ENCODE results near the gene ARMC5. TPM values are rescaled to one million over a fixed set of nuclear protein-coding genes. Genes with fewer than 3 reads are reported as not detected.
A peak's percentile ranks its signal among the peaks of the same experiment; 100 is the strongest.

Gene ARMC5
- total and polyA plus RNA-seq, 10 of the 15 experiments (the other 5 are each of a cell fraction or from before 2014, with no cell fraction given), result 0.06 to 13.2 (median 5.6) TPM

DNA sequence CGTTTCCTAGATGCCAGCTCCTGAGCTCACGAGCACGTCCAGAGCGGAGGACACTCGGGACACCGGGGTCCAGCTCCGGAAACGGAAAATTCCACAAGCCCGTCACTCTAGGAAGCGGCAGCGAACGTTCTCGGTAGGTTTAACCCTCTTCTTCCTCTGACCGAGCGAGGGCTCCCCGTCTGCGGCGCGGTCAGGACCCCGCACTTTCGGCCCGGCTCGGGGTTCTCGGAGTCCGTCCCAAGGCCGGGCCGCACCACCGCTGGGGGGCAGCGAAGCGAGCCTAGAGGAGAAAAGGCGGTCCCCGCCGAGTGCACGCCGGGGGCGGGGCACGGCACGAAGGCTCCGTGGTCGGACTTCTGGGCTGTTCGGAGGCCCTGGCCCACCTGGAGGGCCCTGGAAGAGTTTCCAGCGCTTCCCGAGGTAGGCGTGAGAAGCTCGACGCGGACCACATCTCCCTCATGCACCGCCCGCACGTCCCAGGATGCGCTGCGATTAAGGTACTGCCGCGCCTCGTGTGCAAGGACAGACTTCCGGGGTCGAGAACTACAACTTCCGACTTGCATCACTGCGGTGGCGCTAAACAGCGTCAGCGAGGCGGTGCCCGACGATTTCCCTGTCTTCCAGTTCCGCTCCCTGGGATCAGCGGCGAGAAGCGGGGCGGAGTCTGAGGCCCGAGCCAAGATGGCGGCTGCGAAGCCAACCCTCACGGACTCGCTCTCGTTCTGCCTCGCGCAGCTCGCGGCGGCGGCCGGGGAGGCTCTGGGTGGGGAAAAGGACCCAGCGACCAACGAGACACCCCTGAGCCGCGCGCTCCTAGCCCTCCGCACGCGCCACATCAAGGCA, at the start of gene ARMC5 (continued):
- TF ChIP-seq, protein P1, sequence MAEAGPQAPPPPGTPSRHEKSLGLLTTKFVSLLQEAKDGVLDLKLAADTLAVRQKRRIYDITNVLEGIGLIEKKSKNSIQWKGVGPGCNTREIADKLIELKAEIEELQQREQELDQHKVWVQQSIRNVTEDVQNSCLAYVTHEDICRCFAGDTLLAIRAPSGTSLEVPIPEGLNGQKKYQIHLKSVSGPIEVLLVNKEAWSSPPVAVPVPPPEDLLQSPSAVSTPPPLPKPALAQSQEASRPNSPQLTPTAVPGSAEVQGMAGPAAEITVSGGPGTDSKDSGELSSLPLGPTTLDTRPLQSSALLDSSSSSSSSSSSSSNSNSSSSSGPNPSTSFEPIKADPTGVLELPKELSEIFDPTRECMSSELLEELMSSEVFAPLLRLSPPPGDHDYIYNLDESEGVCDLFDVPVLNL (IDR thresholded peaks at IDR 0.05; ENCODE audit: low read depth, low read length), result no peak
- TF ChIP-seq, protein P2, sequence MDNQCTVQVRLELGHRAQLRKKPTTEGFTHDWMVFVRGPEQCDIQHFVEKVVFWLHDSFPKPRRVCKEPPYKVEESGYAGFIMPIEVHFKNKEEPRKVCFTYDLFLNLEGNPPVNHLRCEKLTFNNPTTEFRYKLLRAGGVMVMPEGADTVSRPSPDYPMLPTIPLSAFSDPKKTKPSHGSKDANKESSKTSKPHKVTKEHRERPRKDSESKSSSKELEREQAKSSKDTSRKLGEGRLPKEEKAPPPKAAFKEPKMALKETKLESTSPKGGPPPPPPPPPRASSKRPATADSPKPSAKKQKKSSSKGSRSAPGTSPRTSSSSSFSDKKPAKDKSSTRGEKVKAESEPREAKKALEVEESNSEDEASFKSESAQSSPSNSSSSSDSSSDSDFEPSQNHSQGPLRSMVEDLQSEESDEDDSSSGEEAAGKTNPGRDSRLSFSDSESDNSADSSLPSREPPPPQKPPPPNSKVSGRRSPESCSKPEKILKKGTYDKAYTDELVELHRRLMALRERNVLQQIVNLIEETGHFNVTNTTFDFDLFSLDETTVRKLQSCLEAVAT (IDR thresholded peaks at IDR 0.05), result no peak; the same call in 1 of the 2 replicates
- TF ChIP-seq ZNF24 (IDR thresholded peaks at IDR 0.05) (no peak), SIN3A (IDR thresholded peaks at IDR 0.05; ENCODE audit: low read depth, low read length) (no peak), RAD21 (IDR thresholded peaks at IDR 0.05; ENCODE audit: insufficient read depth, low read depth, low read length) (0 out of 2 replicates have a peak, but pooled peaks have one; percentile 13)
- TF ChIP-seq, protein P3, sequence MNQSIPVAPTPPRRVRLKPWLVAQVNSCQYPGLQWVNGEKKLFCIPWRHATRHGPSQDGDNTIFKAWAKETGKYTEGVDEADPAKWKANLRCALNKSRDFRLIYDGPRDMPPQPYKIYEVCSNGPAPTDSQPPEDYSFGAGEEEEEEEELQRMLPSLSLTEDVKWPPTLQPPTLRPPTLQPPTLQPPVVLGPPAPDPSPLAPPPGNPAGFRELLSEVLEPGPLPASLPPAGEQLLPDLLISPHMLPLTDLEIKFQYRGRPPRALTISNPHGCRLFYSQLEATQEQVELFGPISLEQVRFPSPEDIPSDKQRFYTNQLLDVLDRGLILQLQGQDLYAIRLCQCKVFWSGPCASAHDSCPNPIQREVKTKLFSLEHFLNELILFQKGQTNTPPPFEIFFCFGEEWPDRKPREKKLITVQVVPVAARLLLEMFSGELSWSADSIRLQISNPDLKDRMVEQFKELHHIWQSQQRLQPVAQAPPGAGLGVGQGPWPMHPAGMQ (IDR thresholded peaks at IDR 0.05; ENCODE audit: borderline replicate concordance), result no peak
- TF ChIP-seq, protein P4, sequence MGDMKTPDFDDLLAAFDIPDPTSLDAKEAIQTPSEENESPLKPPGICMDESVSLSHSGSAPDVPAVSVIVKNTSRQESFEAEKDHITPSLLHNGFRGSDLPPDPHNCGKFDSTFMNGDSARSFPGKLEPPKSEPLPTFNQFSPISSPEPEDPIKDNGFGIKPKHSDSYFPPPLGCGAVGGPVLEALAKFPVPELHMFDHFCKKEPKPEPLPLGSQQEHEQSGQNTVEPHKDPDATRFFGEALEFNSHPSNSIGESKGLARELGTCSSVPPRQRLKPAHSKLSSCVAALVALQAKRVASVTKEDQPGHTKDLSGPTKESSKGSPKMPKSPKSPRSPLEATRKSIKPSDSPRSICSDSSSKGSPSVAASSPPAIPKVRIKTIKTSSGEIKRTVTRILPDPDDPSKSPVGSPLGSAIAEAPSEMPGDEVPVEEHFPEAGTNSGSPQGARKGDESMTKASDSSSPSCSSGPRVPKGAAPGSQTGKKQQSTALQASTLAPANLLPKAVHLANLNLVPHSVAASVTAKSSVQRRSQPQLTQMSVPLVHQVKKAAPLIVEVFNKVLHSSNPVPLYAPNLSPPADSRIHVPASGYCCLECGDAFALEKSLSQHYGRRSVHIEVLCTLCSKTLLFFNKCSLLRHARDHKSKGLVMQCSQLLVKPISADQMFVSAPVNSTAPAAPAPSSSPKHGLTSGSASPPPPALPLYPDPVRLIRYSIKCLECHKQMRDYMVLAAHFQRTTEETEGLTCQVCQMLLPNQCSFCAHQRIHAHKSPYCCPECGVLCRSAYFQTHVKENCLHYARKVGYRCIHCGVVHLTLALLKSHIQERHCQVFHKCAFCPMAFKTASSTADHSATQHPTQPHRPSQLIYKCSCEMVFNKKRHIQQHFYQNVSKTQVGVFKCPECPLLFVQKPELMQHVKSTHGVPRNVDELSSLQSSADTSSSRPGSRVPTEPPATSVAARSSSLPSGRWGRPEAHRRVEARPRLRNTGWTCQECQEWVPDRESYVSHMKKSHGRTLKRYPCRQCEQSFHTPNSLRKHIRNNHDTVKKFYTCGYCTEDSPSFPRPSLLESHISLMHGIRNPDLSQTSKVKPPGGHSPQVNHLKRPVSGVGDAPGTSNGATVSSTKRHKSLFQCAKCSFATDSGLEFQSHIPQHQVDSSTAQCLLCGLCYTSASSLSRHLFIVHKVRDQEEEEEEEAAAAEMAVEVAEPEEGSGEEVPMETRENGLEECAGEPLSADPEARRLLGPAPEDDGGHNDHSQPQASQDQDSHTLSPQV (IDR thresholded peaks at IDR 0.05), result no peak; the same call in 1 of the 2 replicates
- TF ChIP-seq, protein P5, sequence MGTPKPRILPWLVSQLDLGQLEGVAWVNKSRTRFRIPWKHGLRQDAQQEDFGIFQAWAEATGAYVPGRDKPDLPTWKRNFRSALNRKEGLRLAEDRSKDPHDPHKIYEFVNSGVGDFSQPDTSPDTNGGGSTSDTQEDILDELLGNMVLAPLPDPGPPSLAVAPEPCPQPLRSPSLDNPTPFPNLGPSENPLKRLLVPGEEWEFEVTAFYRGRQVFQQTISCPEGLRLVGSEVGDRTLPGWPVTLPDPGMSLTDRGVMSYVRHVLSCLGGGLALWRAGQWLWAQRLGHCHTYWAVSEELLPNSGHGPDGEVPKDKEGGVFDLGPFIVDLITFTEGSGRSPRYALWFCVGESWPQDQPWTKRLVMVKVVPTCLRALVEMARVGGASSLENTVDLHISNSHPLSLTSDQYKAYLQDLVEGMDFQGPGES (IDR thresholded peaks at IDR 0.05), result peak; percentile 61; the same call in 1 of the 2 replicates
- TF ChIP-seq, protein P6, sequence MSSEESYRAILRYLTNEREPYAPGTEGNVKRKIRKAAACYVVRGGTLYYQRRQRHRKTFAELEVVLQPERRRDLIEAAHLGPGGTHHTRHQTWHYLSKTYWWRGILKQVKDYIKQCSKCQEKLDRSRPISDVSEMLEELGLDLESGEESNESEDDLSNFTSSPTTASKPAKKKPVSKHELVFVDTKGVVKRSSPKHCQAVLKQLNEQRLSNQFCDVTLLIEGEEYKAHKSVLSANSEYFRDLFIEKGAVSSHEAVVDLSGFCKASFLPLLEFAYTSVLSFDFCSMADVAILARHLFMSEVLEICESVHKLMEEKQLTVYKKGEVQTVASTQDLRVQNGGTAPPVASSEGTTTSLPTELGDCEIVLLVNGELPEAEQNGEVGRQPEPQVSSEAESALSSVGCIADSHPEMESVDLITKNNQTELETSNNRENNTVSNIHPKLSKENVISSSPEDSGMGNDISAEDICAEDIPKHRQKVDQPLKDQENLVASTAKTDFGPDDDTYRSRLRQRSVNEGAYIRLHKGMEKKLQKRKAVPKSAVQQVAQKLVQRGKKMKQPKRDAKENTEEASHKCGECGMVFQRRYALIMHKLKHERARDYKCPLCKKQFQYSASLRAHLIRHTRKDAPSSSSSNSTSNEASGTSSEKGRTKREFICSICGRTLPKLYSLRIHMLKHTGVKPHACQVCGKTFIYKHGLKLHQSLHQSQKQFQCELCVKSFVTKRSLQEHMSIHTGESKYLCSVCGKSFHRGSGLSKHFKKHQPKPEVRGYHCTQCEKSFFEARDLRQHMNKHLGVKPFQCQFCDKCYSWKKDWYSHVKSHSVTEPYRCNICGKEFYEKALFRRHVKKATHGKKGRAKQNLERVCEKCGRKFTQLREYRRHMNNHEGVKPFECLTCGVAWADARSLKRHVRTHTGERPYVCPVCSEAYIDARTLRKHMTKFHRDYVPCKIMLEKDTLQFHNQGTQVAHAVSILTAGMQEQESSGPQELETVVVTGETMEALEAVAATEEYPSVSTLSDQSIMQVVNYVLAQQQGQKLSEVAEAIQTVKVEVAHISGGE (CRISPR knock-in tag; IDR thresholded peaks at IDR 0.05), result no peak
- TF ChIP-seq, protein P7, sequence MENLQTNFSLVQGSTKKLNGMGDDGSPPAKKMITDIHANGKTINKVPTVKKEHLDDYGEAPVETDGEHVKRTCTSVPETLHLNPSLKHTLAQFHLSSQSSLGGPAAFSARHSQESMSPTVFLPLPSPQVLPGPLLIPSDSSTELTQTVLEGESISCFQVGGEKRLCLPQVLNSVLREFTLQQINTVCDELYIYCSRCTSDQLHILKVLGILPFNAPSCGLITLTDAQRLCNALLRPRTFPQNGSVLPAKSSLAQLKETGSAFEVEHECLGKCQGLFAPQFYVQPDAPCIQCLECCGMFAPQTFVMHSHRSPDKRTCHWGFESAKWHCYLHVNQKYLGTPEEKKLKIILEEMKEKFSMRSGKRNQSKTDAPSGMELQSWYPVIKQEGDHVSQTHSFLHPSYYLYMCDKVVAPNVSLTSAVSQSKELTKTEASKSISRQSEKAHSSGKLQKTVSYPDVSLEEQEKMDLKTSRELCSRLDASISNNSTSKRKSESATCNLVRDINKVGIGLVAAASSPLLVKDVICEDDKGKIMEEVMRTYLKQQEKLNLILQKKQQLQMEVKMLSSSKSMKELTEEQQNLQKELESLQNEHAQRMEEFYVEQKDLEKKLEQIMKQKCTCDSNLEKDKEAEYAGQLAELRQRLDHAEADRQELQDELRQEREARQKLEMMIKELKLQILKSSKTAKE (IDR thresholded peaks at IDR 0.05; ENCODE audit: low read depth, poor library complexity, severe bottlenecking), result no peak

All from GM12878 (cell line).